Measurements from ENCODE around the gene IPO9.
A peak's percentile ranks its signal among the peaks of the same experiment; 100 is the strongest.

Gene IPO9

GRCh38 chr1:201793306-201793925 is 35.5 kb upstream of the IPO9 start:
- H3K27ac ChIP-seq (ENCODE audit: low read depth, low read length, poor library complexity, severe bottlenecking): no peak overlapping the region

GRCh38 chr1:201795066-201795465 is 33.9 kb upstream of the IPO9 start:
- H3K4me2 ChIP-seq (ENCODE audit: low read length): no peak overlapping the region
- no peaks in the 10 kb centered on the region for H4K20me1 ChIP-seq (ENCODE audit: insufficient read depth, low read length)
- no peaks in the 10 kb centered on the region for H3K9me3 ChIP-seq (ENCODE audit: low read length)
- H3K9ac ChIP-seq (ENCODE audit: low read length): no peak overlapping the region
- no peaks in the 10 kb centered on the region for H3K27me3 ChIP-seq (ENCODE audit: insufficient read depth, low read length)
- H3K4me3 ChIP-seq (ENCODE audit: low read depth, low read length, poor library complexity, severe bottlenecking): no peak overlapping the region
- no peaks in the 10 kb centered on the region for H3K4me1 ChIP-seq (ENCODE audit: insufficient read depth, low read length, severe bottlenecking)
- no peak overlapping the region for H2AFZ ChIP-seq (ENCODE audit: low read length)
- no peak overlapping the region for H3K27ac ChIP-seq (ENCODE audit: low read depth, low read length, poor library complexity, severe bottlenecking)
- no peaks in the 10 kb centered on the region for H3K9me2 ChIP-seq (ENCODE audit: low read depth, low read length)
- no peaks in the 10 kb centered on the region for H3K36me3 ChIP-seq (ENCODE audit: insufficient read depth, low read length)
- TF ChIP-seq EZH2 (IDR thresholded peaks at IDR 0.05; ENCODE audit: borderline replicate concordance, low read length): no peak
- TF ChIP-seq CTCF (IDR thresholded peaks at IDR 0.05; ENCODE audit: low read length): peak; percentile 61
- H3F3A ChIP-seq (ENCODE audit: insufficient read depth, low read length): no peaks in the 10 kb centered on the region
- H3K79me2 ChIP-seq (ENCODE audit: insufficient read depth, low read length): no peaks in the 10 kb centered on the region

More at GRCh38 chr1:201793306-201793925, 35.5 kb upstream of the IPO9 start:
- Histone ChIP-seq H2AFZ (ENCODE audit: low read length) (no peak overlapping the region), H3F3A (ENCODE audit: insufficient read depth, low read length) (no peaks in the 10 kb centered on the region), H3K79me2 (ENCODE audit: insufficient read depth, low read length) (no peaks in the 10 kb centered on the region), H3K9me3 (ENCODE audit: low read length) (no peaks in the 10 kb centered on the region), H3K4me2 (ENCODE audit: low read length) (no peak overlapping the region), H3K4me3 (ENCODE audit: low read depth, low read length, poor library complexity, severe bottlenecking) (no peak overlapping the region), H3K36me3 (ENCODE audit: insufficient read depth, low read length) (no peaks in the 10 kb centered on the region), H3K27me3 (ENCODE audit: insufficient read depth, low read length) (no peaks in the 10 kb centered on the region), H3K9me2 (ENCODE audit: low read depth, low read length) (no peaks in the 10 kb centered on the region), H3K9ac (ENCODE audit: low read length) (no peak overlapping the region), H4K20me1 (ENCODE audit: insufficient read depth, low read length) (no peaks in the 10 kb centered on the region), H3K4me1 (ENCODE audit: insufficient read depth, low read length, severe bottlenecking) (no peaks in the 10 kb centered on the region)
- TF ChIP-seq CTCF (IDR thresholded peaks at IDR 0.05; ENCODE audit: low read length) (peak; percentile 8; the same call in 1 of the 2 replicates), EZH2 (IDR thresholded peaks at IDR 0.05; ENCODE audit: borderline replicate concordance, low read length) (no peak)

GRCh38 chr1:201800246-201800645 is 28.7 kb upstream of the IPO9 start:
- no peaks in the 10 kb centered on the region for H3K79me2 ChIP-seq (ENCODE audit: insufficient read depth, low read length)
- no peak overlapping the region for H3K4me3 ChIP-seq (ENCODE audit: low read depth, low read length, poor library complexity, severe bottlenecking)
- TF ChIP-seq EZH2 (IDR thresholded peaks at IDR 0.05; ENCODE audit: borderline replicate concordance, low read length) (no peak), CTCF (IDR thresholded peaks at IDR 0.05; ENCODE audit: low read length) (no peak)

More at GRCh38 chr1:201800246-201800645, 28.7 kb upstream of the IPO9 start:
- Histone ChIP-seq H3K4me2 (ENCODE audit: low read length) (no peak overlapping the region), H3K36me3 (ENCODE audit: insufficient read depth, low read length) (no peaks in the 10 kb centered on the region), H3K4me1 (ENCODE audit: insufficient read depth, low read length, severe bottlenecking) (no peaks in the 10 kb centered on the region), H3K27ac (ENCODE audit: low read depth, low read length, poor library complexity, severe bottlenecking) (no peak overlapping the region), H3K9me2 (ENCODE audit: low read depth, low read length) (no peaks in the 10 kb centered on the region), H3K9ac (ENCODE audit: low read length) (no peak overlapping the region), H2AFZ (ENCODE audit: low read length) (no peak overlapping the region), H3K27me3 (ENCODE audit: insufficient read depth, low read length) (no peaks in the 10 kb centered on the region), H3F3A (ENCODE audit: insufficient read depth, low read length) (no peaks in the 10 kb centered on the region), H3K9me3 (ENCODE audit: low read length) (no peaks in the 10 kb centered on the region), H4K20me1 (ENCODE audit: insufficient read depth, low read length) (no peaks in the 10 kb centered on the region)
